LNCaP clone FGC (cell line): ENCODE results near the gene GDF2.

Experiments
- DNase-seq: peaks from one replicate; pipeline ENCODE4 v3.0.0-alpha.2; 2011; ENCODE audit warnings: low read depth
- H3K4me3 ChIP-seq: 2 replicates; pipeline ENCODE4 v1.5.1; 2011; ENCODE audit warnings: mild to moderate bottlenecking, low read depth, low read length, control low read depth
- TF ChIP-seq, protein P1 (sequence below): IDR thresholded peaks from 2 replicates; pipeline ENCODE4 v1.5.1; 2012; ENCODE audit warnings: mild to moderate bottlenecking; ENCODE audit not compliant: control insufficient read depth, insufficient read depth; ENCODE audit errors: extremely low read depth

The GDF2 gene

DNA sequence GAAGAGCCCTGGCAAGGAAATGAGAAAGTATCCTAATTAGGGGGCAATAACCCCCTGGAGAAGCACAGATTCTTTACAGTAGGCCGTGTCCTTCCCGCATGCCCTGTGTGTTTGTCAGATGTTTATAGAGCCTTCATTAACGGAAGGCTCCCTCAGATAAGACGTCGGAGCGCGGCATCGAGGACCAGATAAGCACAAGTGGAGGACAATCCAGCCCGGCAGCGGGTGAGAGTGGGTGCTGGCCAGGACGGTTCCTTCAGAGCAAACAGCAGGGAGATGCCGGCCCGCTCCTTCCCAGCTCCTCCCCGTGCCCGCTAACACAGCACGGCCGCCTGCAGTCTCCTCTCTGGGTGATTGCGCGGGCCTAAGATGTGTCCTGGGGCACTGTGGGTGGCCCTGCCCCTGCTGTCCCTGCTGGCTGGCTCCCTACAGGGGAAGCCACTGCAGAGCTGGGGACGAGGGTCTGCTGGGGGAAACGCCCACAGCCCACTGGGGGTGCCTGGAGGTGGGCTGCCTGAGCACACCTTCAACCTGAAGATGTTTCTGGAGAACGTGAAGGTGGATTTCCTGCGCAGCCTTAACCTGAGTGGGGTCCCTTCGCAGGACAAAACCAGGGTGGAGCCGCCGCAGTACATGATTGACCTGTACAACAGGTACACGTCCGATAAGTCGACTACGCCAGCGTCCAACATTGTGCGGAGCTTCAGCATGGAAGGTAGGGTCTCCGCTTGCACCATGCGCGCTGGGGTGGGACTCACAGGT, at the start of gene GDF2:
Gene GDF2, plus strand, starts transcription at position 155 of the 762 bp plus-strand sequence. Its CDS starts 215 bp downstream, at position 370.
- DNase-seq = no peak
- H3K4me3 ChIP-seq = no peak within 1 kb of the TSS
- TF ChIP-seq, protein P1, sequence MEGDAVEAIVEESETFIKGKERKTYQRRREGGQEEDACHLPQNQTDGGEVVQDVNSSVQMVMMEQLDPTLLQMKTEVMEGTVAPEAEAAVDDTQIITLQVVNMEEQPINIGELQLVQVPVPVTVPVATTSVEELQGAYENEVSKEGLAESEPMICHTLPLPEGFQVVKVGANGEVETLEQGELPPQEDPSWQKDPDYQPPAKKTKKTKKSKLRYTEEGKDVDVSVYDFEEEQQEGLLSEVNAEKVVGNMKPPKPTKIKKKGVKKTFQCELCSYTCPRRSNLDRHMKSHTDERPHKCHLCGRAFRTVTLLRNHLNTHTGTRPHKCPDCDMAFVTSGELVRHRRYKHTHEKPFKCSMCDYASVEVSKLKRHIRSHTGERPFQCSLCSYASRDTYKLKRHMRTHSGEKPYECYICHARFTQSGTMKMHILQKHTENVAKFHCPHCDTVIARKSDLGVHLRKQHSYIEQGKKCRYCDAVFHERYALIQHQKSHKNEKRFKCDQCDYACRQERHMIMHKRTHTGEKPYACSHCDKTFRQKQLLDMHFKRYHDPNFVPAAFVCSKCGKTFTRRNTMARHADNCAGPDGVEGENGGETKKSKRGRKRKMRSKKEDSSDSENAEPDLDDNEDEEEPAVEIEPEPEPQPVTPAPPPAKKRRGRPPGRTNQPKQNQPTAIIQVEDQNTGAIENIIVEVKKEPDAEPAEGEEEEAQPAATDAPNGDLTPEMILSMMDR = no peak

DNA sequence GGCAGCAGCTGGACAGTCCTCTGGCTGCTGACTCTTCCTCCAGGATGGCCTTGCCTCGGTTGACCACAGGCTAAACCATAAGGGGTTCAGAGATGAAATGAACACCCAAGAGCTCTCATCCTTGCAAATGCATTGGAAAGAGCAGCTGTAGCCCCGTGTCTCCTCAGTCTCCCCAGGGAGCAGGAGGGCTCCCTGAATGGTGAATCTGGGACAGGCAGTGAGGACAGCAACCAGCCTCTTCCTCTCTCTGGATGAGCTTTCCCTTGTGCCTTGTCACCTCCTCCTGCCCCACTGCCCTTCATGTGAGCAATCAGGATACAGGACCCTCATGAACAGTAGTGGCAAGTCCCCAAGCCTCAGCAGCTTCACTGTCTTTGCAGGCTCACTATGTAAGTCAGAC, 46.2 kb upstream of the GDF2 start:
- H3K4me3 ChIP-seq = no peak overlapping the region
- TF ChIP-seq, protein P1 = no peak
- DNase-seq = no peak

DNA sequence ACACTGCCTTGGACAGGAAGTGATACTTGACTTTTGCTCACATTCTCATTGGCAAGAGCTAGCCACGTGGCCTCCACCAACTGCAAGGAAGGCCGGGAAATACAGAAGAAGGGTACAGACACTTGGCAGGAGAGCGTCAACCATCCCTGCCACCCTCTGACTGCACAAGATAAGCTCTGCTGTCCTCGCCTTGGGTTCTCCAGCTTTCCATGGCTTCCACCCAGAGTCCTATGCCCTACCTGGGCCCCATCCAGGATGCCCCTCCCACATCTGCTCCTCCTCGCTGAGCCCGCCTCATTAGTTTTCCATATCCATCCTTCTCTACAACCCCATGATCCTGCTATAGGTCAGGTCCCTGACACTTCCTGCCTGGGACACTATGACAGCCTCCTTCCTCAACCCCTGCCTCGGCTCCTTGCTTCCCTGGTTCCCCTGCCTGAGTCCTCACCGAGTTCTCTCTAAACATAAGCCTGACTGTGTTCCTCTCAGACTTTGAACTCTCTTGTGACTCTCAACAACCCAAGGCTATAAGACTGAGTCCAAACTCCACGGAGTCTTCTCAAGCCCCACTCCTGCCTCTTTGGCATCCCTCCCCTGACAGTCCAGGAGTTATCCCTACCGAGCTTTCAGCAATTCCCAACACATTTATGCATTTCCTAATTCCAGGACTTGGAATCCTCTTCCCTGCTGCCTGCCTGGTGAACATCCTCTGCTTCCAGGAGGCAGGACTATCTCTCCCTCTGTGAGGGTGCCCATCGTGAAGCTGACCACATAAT, 45.5 kb upstream of the GDF2 start:
- H3K4me3 ChIP-seq = no peak overlapping the region
- TF ChIP-seq, protein P1 = no peak
- no peak for DNase-seq

DNA sequence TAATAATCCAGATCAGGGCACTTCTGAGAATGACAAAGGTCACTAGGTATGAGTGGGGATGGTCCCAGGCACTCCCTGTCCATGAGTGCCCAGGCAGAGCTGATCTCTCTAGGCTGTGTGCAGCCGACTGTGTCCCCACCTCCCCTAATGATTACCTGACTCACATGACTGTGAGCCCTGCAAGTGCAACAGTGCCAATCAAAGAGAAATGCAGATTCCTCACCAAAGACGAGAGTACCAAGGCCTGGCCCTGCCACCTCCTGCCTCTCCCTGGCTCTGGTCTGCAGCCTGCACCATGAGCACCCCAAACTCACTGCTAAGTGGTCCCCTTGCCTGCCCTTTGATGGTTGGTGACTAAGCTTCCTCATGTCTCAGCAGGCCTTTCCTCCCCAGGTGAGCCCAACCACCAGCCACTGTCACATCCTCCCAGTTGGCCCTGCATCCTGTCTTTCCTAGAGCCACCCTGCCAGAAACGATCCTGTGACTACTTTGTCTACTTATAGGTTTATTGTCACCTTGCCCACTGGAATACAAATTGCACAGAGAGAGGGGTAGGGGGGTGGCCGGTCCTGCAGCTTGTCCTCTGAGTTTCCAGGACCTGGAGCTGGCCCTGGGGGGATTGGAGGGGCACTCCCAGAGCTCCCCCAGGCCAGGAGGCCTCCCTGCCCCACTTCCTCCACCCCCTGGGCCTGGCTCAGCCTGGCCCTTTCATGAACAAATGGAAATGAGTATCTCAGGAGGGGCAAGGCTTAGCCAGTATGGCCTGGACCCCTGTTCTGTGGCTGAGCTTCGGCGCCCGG, 44.7 kb upstream of the GDF2 start:
- TF ChIP-seq, protein P1 = no peak
- H3K4me3 ChIP-seq = no peak overlapping the region
- DNase-seq = no peak

DNA sequence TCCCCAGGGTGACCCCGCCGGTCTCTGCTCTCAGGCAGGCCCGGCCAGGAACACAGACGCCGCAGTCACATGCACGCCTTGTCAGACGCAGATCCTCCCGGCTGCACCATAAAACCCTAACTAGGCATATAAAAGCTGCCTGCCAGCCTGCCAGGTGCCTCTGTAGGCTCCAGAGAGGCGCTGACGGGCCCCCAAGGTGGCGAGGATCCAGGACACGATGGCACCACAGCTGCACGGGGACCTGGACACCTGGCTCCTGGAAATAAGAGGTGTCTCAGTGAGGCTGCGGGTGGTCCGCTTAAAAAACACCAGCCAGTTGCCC, 44.1 kb upstream of the GDF2 start:
- no peak for DNase-seq
- H3K4me3 ChIP-seq = no peak overlapping the region
- TF ChIP-seq, protein P1 = no peak

DNA sequence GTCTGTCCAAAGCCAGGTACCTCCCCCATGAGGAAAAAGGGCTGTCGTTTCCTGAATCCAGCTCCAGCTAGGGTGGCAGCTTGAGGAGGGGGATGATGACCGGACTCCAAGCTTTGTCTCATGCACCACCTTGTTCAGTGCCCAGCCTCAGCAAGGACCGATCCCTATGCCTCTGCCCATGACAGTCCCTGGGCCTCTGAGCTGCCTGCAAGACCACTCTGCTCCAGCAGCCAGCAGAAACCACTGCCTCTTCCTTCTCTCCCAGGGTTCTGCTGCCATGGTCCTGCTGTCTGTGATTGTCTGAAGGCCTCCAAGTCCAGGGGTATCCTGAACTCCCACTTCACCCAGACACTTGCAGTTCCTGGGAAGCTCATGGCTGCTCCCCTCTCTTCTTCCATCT, 43.5 kb upstream of the GDF2 start:
- H3K4me3 ChIP-seq = no peak overlapping the region
- TF ChIP-seq, protein P1 = no peak
- DNase-seq = no peak
